Endothelial cell of umbilical vein (primary cell): Measurements from ENCODE around the gene PRKG1. TPM values are rescaled to one million over a fixed set of nuclear protein-coding genes. Genes with fewer than 3 reads are reported as not detected.

Experiments
- BruUV-seq: library from RNA; stranded (reverse); fragments of 400-500 nt; replicated peaks from 2 replicates; lab custom pipeline; 2021; lab: Mats Ljungman, UMichigan
- CTCF ChIA-PET: fragments of 300-600, 350-600 bp; sonication (Branson Sonifier 250); formaldehyde crosslinking; loops from one replicate; lab custom pipeline; 2021; ENCODE audit warnings: antibody characterized with exemption, inconsistent platforms; lab: Charles Lee
- POLR2A ChIA-PET: fragments of 300-600, 350-600 bp; sonication (Branson Sonifier 250); formaldehyde crosslinking; loops from one replicate; lab custom pipeline; 2021; ENCODE audit warnings: antibody characterized with exemption, inconsistent platforms; lab: Charles Lee
- DNase-seq: peaks from one replicate; pipeline ENCODE4 v3.0.0-alpha.2; 2011; ENCODE audit warnings: low read depth, low spot score
- FAIRE-seq: peaks from 2 replicates; lab custom pipeline; 2011; peaks lifted over from hg19 to GRCh38; lab: Jason Lieb, UNC
- H2AFZ ChIP-seq: 2 replicates; pipeline ENCODE4 v1.6.0; 2012; ENCODE audit warnings: low read depth, low read length, control low read depth, inconsistent platforms
- H3K27ac ChIP-seq: 2 replicates; pipeline ENCODE4 v1.5.1; 2011; ENCODE audit warnings: low read depth, mild to moderate bottlenecking, control low read depth, low read length, moderate library complexity; ENCODE audit not compliant: insufficient read depth
- H3K27me3 ChIP-seq, 2 experiments: 2 replicates each; pipeline versions ENCODE4 v1.6.0 to v1.6.1; 2011; ENCODE audit warnings: low read length in 2 of 2, mixed read lengths in 1 of 2; ENCODE audit not compliant: control insufficient read depth in 2 of 2, insufficient read depth in 2 of 2
- H3K36me3 ChIP-seq, 2 experiments: 2 replicates in 1 of 2; 3 replicates in 1 of 2; pipeline ENCODE4 v1.5.1; 2011; ENCODE audit warnings: low read length in 2 of 2, mild to moderate bottlenecking in 1 of 2, moderate library complexity in 1 of 2; ENCODE audit not compliant: control insufficient read depth in 2 of 2, insufficient read depth in 2 of 2; ENCODE audit errors: extremely low read depth in 1 of 2
- H3K4me1 ChIP-seq: 3 replicates; pipeline ENCODE4 v1.5.1; 2011; ENCODE audit warnings: mild to moderate bottlenecking, low read length; ENCODE audit not compliant: control insufficient read depth, insufficient read depth; ENCODE audit errors: extremely low read depth
- H3K4me2 ChIP-seq: 2 replicates; pipeline ENCODE4 v1.6.1; 2011; ENCODE audit warnings: low read length, control low read depth, mixed read lengths; ENCODE audit not compliant: insufficient read depth
- H3K4me3 ChIP-seq, 3 experiments: fragments of 200-600 bp in 1 of 3; sonication (generic), shearing (Covaris generic) in 1 of 3; replicated peaks in 1 of 3; 2 replicates each; pipeline ENCODE4 v1.5.1; 2011 to 2016; ENCODE audit warnings: control low read depth in 3 of 3, low read length in 3 of 3, mild to moderate bottlenecking in 2 of 3, inconsistent platforms in 1 of 3, low read depth in 1 of 3, moderate library complexity in 1 of 3; ENCODE audit not compliant: insufficient read depth in 1 of 3
- H3K79me2 ChIP-seq: 2 replicates; pipeline ENCODE4 v1.6.0; 2012; ENCODE audit warnings: low read length, inconsistent platforms; ENCODE audit not compliant: control insufficient read depth, insufficient read depth
- H3K9ac ChIP-seq: replicated peaks from 2 replicates; pipeline ENCODE3; 2011; ENCODE audit warnings: low read length, control low read depth; ENCODE audit not compliant: insufficient read depth; ENCODE audit errors: extremely low read depth
- H3K9me1 ChIP-seq: replicated peaks from 3 replicates; pipeline ENCODE4 v1.6.0; 2011; ENCODE audit warnings: mild to moderate bottlenecking, low read length; ENCODE audit not compliant: control insufficient read depth, insufficient read depth; ENCODE audit errors: extremely low read depth
- H3K9me3 ChIP-seq: replicated peaks from 2 replicates; pipeline ENCODE4 v1.5.1; 2012; ENCODE audit warnings: low read length, inconsistent platforms; ENCODE audit not compliant: control insufficient read depth, insufficient read depth
- H4K20me1 ChIP-seq: replicated peaks from 2 replicates; pipeline ENCODE3; 2011; ENCODE audit warnings: mild to moderate bottlenecking, low read length; ENCODE audit not compliant: control insufficient read depth, insufficient read depth; ENCODE audit errors: extremely low read depth
- EZH2 ChIP-seq: IDR thresholded peaks from 2 replicates; pipeline ENCODE4 v1.6.1; 2012; ENCODE audit warnings: borderline replicate concordance, low read depth, mild to moderate bottlenecking, moderate library complexity, low read length, inconsistent platforms; ENCODE audit not compliant: severe bottlenecking
- GATA2 ChIP-seq: IDR thresholded peaks from 2 replicates; pipeline ENCODE4 v1.7.0; 2011; ENCODE audit warnings: low read depth, mild to moderate bottlenecking, moderate library complexity, mixed read lengths, low read length; ENCODE audit not compliant: insufficient read length, insufficient read depth
- JUN ChIP-seq: IDR thresholded peaks from 2 replicates; pipeline ENCODE4 v1.6.1; 2011; ENCODE audit warnings: borderline replicate concordance, low read depth; ENCODE audit not compliant: insufficient read length, insufficient read depth
- MYC ChIP-seq: IDR thresholded peaks from one replicate; pipeline ENCODE4 v1.6.1; 2011; ENCODE audit warnings: mild to moderate bottlenecking, low read depth, low read length
- POLR2A ChIP-seq: IDR thresholded peaks from 2 replicates; pipeline ENCODE4 v1.6.1; 2012; ENCODE audit warnings: low read depth, mild to moderate bottlenecking, control low read depth, low read length
- dilution Hi-C: fragments of 300-500 bp; cut with MboI; formaldehyde crosslinking; loops from one replicate; pipeline ENCODE4 v1.15.0; 2019; ENCODE audit warnings: low sequenced_read_pairs; ENCODE audit not compliant: extremely low pct_ligation_motif_present
- intact Hi-C: fragments of 100-400 bp; cut with micrococcal nuclease; formaldehyde crosslinking; loops from one replicate; pipeline ENCODE4 v1.10.0; 2022
- polyA plus RNA-seq, 4 experiments: library from polyadenylated mRNA; depleted of rRNA in 3 of 4; stranded (reverse) in 3 of 4; unstranded in 1 of 4; fragments of >200 nt; gene quantifications; 2 replicates each; pipeline versions ENCODE4 v1.2.1 to v1.2.3, GENCODE V29; 2011 to 2012; ENCODE audit warnings: missing spikeins in 1 of 4
- total RNA-seq: library from RNA; stranded (reverse); gene quantifications from 2 replicates; pipeline ENCODE4 v1.2.3, GENCODE V29; 2021
- TF ChIP-seq, protein P1 (sequence below): IDR thresholded peaks from 2 replicates; pipeline ENCODE4 v1.6.1; 2011; ENCODE audit not compliant: insufficient read depth, insufficient read length
- TF ChIP-seq, protein P2 (sequence below), 2 donors: IDR thresholded peaks; 1 replicate in 1 of 2; 2 replicates in 1 of 2; pipeline ENCODE4 v1.5.1; 2011; ENCODE audit warnings: low read length in 2 of 2, mild to moderate bottlenecking in 2 of 2, moderate library complexity in 2 of 2, control low read depth in 1 of 2, inconsistent platforms in 1 of 2, low read depth in 1 of 2; ENCODE audit not compliant: insufficient read depth in 1 of 2; ENCODE audit errors: extremely low read depth in 1 of 2

PRKG1 gene
- total and polyA plus RNA-seq, 2 donors (not counting 3 experiments of a cell fraction or from before 2014, with no cell fraction given): 0.01 to 0.18 TPM

DNA sequence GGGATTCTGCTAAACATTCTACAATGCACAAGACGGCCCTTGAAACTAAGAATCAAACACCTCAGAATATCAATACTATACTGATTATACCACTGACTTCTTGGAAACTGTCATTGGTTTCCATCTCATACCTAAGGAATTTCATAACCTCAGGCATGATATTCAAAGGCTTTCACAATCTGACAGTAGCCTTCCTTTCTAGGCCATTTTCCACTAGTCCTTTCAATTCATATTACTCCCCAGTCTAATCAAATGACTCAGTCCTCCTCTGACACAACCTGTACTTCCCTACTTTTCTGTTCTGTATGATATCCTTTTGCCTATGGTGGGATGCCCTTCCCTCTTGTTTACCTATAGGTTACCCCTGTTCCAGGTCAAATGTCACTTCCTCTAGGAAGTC is 576.8 kb downstream of the PRKG1 start:
- no peaks in the 10 kb centered on the region for H3K79me2 ChIP-seq
- FAIRE-seq (no peak), DNase-seq (no peak)
- no peak overlapping the region for H3K27ac ChIP-seq
- no TSS peak for BruUV-seq
- CTCF ChIA-PET: no interaction called here
- TF ChIP-seq, protein P1, sequence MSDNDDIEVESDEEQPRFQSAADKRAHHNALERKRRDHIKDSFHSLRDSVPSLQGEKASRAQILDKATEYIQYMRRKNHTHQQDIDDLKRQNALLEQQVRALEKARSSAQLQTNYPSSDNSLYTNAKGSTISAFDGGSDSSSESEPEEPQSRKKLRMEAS: no peak
- TF ChIP-seq JUN: no peak
- TF ChIP-seq, protein P2, sequence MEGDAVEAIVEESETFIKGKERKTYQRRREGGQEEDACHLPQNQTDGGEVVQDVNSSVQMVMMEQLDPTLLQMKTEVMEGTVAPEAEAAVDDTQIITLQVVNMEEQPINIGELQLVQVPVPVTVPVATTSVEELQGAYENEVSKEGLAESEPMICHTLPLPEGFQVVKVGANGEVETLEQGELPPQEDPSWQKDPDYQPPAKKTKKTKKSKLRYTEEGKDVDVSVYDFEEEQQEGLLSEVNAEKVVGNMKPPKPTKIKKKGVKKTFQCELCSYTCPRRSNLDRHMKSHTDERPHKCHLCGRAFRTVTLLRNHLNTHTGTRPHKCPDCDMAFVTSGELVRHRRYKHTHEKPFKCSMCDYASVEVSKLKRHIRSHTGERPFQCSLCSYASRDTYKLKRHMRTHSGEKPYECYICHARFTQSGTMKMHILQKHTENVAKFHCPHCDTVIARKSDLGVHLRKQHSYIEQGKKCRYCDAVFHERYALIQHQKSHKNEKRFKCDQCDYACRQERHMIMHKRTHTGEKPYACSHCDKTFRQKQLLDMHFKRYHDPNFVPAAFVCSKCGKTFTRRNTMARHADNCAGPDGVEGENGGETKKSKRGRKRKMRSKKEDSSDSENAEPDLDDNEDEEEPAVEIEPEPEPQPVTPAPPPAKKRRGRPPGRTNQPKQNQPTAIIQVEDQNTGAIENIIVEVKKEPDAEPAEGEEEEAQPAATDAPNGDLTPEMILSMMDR (IDR thresholded peaks at IDR 0.05; ENCODE audit: extremely low read depth in 1 of 2, insufficient read depth in 1 of 2, low read depth in 1 of 2, low read length in 2 of 2): no peak
- no peak for TF ChIP-seq POLR2A
- TF ChIP-seq GATA2: no peak
- no peak for TF ChIP-seq EZH2
- no peak for TF ChIP-seq MYC
- no peak overlapping the region for H3K9ac ChIP-seq
- POLR2A ChIA-PET: no interaction called here
- peaks cover 6% of the 10 kb centered on the region for H3K4me1 ChIP-seq
- no peak overlapping the region for H3K4me2 ChIP-seq
- intact Hi-C loops: no loop called here
- H3K9me3 ChIP-seq: no peaks in the 10 kb centered on the region
- no peaks in the 10 kb centered on the region for H3K27me3 ChIP-seq
- H2AFZ ChIP-seq: no peak overlapping the region
- H3K9me1 ChIP-seq: no peaks in the 10 kb centered on the region
- no peaks in the 10 kb centered on the region for H4K20me1 ChIP-seq
- H3K4me3 ChIP-seq: no peak overlapping the region
- H3K36me3 ChIP-seq: no peaks in the 10 kb centered on the region
- dilution Hi-C loops: no loop called here
